NOMO-1 treated with DMSO at 0.1 percent for 48 hours (cell line): ENCODE measurements around the gene CRB3.
A peak's percentile ranks its signal among the peaks of the same experiment; 100 is the strongest.
"Not testable (repeated sequence)": the region's sequence is repeated elsewhere in the genome, so short reads cannot be mapped to it uniquely, and the experiment has no call there.

Source experiments
- DNase-seq: peaks from one replicate; lab custom pipeline; 2025; ENCODE audit not compliant: unreplicated experiment; lab: John Stamatoyannopoulos, UW

Gene CRB3

GRCh38 chr19:6490134-6490533 lies 26.1 kb downstream of the CRB3 start:
- DNase-seq = no peak

- DNase-seq = no peak
Measured at GRCh38 chr19:6491802-6492592, 27.9 kb downstream of the CRB3 start.

GRCh38 chr19:6494438-6495036 lies 30.5 kb downstream of the CRB3 start:
- no peak for DNase-seq

- DNase-seq = no peak
Measured at GRCh38 chr19:6495947-6496346, 31.9 kb downstream of the CRB3 start.

GRCh38 chr19:6498294-6499036 lies 34.4 kb downstream of the CRB3 start:
- peak; percentile 86 for DNase-seq

GRCh38 chr19:6499052-6499790 lies 35.1 kb downstream of the CRB3 start:
- DNase-seq = no peak

GRCh38 chr19:6500837-6501739 lies 37.0 kb downstream of the CRB3 start:
- DNase-seq = no peak

GRCh38 chr19:6501740-6502648 lies 37.9 kb downstream of the CRB3 start, which contains the start of gene TUBB4A:
TUBB4A (minus strand) TSS chr19:6502309; CDS start chr19:6502212, 97 bp downstream.
- DNase-seq = no peak

- DNase-seq = no peak
Measured at GRCh38 chr19:6503407-6504201, 39.5 kb downstream of the CRB3 start.

GRCh38 chr19:6508028-6508771 lies 44.1 kb downstream of the CRB3 start:
- DNase-seq = not testable (repeated sequence)

GRCh38 chr19:6509118-6509971 lies 45.3 kb downstream of the CRB3 start:
- no peak for DNase-seq

GRCh38 chr19:6510618-6511017 lies 46.5 kb downstream of the CRB3 start:
- DNase-seq = no peak

- DNase-seq = no peak
Measured at GRCh38 chr19:6514089-6514488, 50.0 kb downstream of the CRB3 start.

GRCh38 chr19:6514926-6515544 lies 51.0 kb downstream of the CRB3 start:
- no peak for DNase-seq

- peak; percentile 97 for DNase-seq
Measured at GRCh38 chr19:6516018-6516658, 52.1 kb downstream of the CRB3 start.
